SK-N-DZ (cell line): Measurements from ENCODE around the gene CERS1.

Experiments
- DNase-seq: peaks from one replicate; pipeline ENCODE4 v3.0.0-alpha.2; 2015; ENCODE audit warnings: low spot score

Gene CERS1

GRCh38 chr19:18857223-18857622, 38.7 kb downstream of the CERS1 start:
- DNase-seq: no peak

GRCh38 chr19:18856385-18857126, 39.4 kb downstream of the CERS1 start:
- no peak for DNase-seq

- no peak for DNase-seq
These were observed 40.1 kb downstream of the CERS1 start for GRCh38 chr19:18855647-18856384.

- no peak for DNase-seq
These were observed 41.0 kb downstream of the CERS1 start for GRCh38 chr19:18854982-18855381.

GRCh38 chr19:18853755-18854427, 42.1 kb downstream of the CERS1 start:
- DNase-seq: no peak

GRCh38 chr19:18852648-18853047, 43.3 kb downstream of the CERS1 start:
- no peak for DNase-seq

GRCh38 chr19:18851673-18852325, 44.2 kb downstream of the CERS1 start:
- no peak for DNase-seq

- DNase-seq: no peak
These were observed 45.2 kb downstream of the CERS1 start for GRCh38 chr19:18850471-18851375.

- DNase-seq: no peak
These were observed 46.0 kb downstream of the CERS1 start for GRCh38 chr19:18849838-18850400.

- no peak for DNase-seq
These were observed 46.9 kb downstream of the CERS1 start for GRCh38 chr19:18848878-18849661.

- no peak for DNase-seq
These were observed 48.2 kb downstream of the CERS1 start for GRCh38 chr19:18847549-18848463.

- DNase-seq: peak; percentile 60
These were observed 49.0 kb downstream of the CERS1 start for GRCh38 chr19:18846862-18847548.

GRCh38 chr19:18845961-18846360, 50.0 kb downstream of the CERS1 start:
- no peak for DNase-seq

- DNase-seq: no peak
These were observed 51.1 kb downstream of the CERS1 start for GRCh38 chr19:18844806-18845329.

GRCh38 chr19:18843960-18844359, 52.0 kb downstream of the CERS1 start:
- DNase-seq: no peak

- DNase-seq: no peak
These were observed 53.8 kb downstream of the CERS1 start for GRCh38 chr19:18842166-18842565.

GRCh38 chr19:18841400-18841799, 54.6 kb downstream of the CERS1 start:
- DNase-seq: no peak
